GOT3 (cell line): ENCODE results near the gene PLA2G4E.

Source experiments
- DNase-seq: peaks from one replicate; lab custom pipeline; 2025; ENCODE audit warnings: mixed read lengths; lab: John Stamatoyannopoulos, UW

PLA2G4E gene

DNA sequence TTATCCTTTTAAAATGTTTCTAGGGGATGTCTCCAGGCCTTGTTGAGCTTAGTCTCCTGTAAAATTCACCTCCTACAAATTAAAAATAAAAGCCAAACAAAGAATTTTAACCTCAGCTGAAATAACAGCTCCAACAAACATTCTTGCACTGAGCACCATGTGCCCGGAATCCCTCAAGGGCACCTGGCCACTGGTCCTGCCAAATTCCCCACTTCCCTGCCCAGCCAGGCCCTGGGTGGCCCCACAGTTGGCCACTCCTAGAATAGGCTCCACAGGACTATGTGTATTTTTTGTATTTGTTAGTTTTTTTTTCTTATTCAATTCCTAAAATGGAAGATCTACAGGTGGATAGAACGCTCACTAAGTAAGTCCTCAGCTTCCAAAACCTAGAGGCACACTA, 33.1 kb upstream of the PLA2G4E start:
- no peak for DNase-seq

DNA sequence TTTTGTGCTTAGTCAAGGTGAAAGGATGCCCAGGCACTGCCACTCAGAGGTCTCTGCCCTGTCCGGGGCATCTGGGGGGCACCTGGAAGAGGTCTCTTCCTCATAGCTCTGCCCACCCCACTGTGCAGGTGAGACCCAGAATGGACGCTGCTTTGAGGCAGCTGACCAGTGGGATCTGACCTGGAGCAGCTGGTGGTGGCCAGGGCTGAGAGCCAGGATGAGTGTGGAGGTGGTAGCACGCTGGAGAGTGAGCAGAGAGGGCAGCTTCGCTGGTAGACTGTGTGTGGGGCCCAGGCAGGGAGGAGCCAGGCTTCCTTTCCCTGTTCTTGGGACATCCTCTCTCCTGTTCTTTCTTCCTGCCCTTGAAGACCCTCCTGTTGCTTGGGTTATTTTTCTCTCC, 32.2 kb upstream of the PLA2G4E start:
- DNase-seq = no peak

- no peak for DNase-seq
These were observed 29.8 kb upstream of the PLA2G4E start for GRCh38 chr15:42050484-42051255.

DNA sequence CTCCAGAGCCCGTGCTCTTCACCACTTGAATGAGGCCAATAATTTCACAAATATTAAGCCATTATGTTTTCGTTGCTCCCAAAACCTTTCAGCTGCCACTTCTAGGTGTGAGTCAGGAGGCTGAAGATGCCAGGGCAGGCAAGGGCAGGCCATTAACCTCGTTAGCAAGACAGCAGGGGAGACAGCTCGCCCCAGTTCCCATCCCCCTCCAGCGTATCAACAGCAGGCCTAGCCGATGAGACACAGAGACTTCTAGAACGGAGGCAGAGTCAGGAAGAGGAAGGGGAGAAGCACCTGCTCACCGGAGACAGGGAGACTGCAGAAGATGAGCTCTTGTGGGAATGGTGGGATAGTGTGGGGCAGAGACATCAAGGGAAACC, 28.0 kb upstream of the PLA2G4E start:
- DNase-seq = no peak

- DNase-seq = no peak
These were observed 27.4 kb upstream of the PLA2G4E start for GRCh38 chr15:42048080-42048820.

DNA sequence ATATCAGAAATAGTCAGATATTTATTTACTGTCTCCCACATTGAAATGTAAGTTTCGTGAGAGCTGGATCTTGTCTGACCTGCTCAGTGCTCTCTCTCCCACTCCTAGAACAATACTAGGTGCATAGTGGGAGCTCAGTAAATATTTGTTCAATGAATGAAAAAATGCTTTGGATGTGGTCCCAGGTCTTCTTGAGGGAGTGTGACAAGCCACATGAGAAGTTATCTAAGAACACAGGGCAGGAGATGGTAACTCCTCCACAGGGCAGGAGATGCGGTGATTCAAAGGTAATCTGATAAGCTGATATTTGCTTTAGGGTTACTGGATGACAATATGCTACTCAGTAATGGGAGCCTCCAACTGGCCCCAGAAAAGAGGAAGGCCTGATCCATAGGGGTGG, 25.8 kb upstream of the PLA2G4E start:
- DNase-seq = no peak

- DNase-seq = no peak
These were observed 24.4 kb upstream of the PLA2G4E start for GRCh38 chr15:42045211-42045615.

GRCh38 chr15:42042602-42043400, 22.0 kb upstream of the PLA2G4E start:
- DNase-seq = no peak

- no peak for DNase-seq
These were observed 17.6 kb upstream of the PLA2G4E start for GRCh38 chr15:42038401-42038800.

GRCh38 chr15:42037656-42038055, 16.8 kb upstream of the PLA2G4E start:
- no peak for DNase-seq

- no peak for DNase-seq
These were observed 16.1 kb upstream of the PLA2G4E start for GRCh38 chr15:42036966-42037365.

DNA sequence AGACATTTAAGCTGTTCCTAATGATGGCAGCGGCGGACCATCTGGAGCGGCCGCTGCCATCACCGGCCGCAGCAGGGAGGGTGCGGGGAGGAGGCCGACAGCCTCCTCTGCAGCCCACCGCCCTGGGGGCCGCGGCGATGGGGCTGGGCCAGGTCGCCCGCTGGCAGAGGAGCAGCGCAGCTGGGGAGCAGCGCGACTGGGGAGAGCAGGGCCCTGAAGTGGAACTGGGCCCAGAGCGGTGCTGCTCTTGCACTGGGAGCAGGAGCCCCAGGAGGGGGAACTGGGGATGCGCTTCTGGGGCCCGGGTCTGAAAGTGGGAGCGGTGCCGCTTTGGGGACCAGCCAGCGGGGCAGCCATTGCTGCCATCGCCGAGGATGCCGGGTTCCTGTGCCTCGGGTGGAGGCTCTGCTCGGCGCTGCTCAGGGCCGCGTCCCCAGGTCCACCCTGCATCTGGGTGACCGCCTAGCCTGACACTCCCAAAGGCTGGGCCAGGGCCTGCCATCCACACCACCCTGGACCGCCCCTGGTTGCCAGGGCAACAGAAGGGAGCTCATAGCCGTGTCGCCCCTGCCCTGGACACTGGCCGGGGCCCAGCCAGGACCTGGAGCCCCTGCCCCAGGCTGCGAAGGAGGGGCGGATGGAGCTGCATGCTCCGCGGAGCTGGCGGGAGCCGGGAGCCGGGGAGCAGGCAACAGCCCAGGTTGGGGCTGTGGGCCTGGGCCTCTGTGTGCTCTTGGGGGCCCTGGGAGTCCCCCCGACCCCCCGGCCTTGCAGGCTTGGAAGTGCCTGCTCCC, 15.5 kb upstream of the PLA2G4E start:
- DNase-seq = no peak

GRCh38 chr15:42035435-42035761, 14.6 kb upstream of the PLA2G4E start:
- DNase-seq = no peak

- DNase-seq = no peak
These were observed 14.0 kb upstream of the PLA2G4E start for GRCh38 chr15:42034628-42035434.

DNA sequence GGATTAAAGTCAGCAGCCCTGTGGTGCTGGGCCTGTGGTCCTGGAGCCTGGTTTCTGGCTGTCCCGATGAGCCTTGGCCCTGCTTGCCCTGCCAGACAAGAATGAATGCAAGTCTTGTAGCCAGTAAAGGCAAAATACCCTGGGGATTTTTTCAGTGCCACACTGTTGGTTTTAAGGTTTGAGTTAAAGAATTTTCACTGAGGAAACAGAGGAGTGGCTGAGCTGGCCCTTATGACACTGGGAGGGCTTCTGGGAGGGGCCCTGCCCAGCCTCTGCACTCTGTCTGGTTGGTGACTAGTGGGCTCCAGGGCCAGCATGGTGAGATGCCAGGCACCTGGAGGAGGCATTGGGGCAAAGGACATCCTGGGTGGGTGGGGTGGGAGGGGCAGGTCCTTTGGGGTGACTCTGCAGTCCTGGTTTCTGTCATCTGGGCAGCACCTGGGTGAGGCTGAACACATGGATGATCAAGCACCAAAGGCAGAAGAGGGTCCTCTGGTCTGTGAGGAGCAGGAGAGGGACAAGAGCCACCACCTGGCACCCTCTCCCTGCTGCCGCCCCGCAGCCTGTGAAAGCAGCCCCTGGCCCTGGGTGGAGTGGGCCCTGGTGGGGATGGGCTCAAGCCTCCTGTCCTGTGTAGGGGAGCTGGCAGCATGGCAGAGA, 12.5 kb upstream of the PLA2G4E start:
- no peak for DNase-seq

- DNase-seq = no peak
These were observed 11.8 kb upstream of the PLA2G4E start for GRCh38 chr15:42032376-42033213.

- DNase-seq = no peak
These were observed 10.5 kb upstream of the PLA2G4E start for GRCh38 chr15:42031198-42031915.

DNA sequence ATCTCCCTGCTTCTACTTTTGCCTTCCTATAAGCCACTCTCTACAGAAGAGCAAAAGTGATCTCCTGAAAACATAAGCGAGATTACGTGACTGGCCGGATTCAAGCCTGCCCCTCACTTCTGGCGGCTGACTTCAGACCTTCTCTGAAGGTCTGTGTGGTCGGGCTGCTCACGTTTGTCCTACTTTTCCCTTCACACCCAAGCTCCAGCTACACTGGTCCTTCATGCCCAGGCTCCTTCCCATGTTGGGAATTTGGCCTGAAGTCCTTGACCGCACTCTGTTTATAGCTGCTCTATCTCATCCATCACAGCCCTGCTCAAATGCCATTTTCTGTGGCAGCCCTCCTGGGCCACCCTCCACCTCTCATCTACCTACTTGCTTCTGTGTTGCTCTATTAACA, 6.7 kb upstream of the PLA2G4E start:
- DNase-seq = no peak

DNA sequence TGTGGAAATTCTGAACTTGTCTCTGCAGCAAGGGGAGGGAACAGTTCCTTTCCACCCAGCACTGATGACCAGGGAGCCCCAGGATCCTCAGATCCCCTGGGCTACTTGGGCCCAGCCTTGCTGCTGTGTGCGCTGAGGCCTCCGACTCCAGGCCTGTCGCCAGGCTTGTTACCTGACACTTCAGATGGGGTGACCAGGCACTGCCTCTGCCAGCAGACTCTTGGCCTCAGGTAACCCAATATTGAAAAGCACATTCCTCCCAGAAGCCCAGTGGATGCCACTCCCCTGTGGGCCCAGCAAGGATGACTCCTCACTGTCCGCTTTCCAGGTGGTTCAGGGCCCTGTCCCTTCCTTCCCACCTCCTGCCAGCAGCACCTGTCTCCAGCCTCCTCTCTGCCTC, 3.5 kb upstream of the PLA2G4E start:
- DNase-seq = no peak
